ENCODE measurements around the gene TPD52L2. TPM values are rescaled to one million over a fixed set of nuclear protein-coding genes. Genes with fewer than 3 reads are reported as not detected.

Gene TPD52L2
- 48.5 TPM for polyA plus RNA-seq (2013, experiment 1 of 2)
- polyA plus RNA-seq (2013, experiment 2 of 2): 47.7 TPM

DNA sequence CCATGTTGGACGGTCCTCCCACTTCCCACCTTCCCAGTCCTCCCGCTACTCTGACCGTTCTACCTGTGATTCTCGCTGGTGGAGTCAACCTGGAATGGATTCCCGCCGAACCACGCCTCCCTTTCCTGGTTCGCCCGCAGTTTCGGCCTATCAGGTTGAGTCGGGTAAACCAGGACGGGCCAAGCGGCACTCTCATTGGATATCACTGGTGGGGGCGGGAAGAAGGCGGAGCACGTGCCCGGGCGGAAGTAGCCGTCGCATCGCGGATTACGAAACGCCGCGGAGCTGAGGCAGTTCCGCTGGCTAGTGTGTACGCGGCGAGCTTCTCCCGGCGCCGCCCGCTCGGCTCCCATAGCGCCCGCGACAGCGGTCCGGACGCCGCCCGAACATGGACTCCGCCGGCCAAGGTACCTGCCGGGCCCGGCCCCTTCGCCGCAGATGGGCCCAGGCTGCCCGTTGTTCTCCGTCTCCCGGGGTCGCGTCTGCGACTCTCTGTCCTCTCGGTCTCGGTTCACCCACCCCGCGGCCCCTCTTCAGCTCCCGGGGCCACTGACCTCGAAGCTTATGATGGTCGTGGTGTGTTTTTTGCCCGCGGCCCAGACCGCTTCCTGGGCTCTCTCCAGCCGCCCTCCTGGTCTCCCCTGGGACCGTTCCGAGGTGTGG is at the start of gene TPD52L2:
TSS of gene TPD52L2 (plus strand) at position 293 of the 663 bp plus-strand sequence. CDS start at position 389, 96 bp downstream.
- Histone ChIP-seq H3K27ac (replicated peaks; ENCODE audit: low read length) (peak within 1 kb of the TSS; percentile 81), H3K79me1 (ENCODE audit: low read depth, low read length) (peaks cover 17% of the 10 kb centered on the region)

DNA sequence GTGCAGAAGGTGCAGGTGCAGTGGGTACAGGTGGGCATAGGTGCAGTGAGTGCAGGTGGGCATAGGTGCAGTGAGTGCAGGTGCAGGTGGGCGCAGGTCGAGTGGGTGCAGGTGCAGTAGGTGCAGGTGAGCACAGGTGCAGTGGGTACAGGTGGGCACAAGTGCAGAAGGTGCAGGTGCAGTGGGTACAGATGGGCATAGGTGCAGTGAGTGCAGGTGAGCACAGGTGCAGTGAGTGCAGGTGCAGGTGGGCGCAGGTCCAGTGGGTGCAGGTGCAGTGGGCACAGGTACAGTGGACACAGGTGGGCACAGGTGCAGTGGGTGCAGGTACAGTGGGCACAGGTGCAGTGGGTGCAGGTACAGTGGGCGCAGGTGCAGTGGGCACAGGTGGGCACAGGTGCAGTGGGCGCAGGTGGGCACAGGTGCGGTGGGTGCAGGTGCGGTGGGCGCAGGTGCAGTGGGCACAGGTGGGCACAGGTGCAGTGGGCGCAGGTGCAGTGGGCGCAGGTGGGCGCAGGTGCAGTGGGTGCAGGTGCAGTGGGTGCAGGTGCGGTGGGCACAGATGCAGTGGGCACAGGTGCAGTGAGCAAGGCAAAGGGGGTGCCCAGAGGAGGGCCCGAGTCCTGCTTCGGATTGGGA is 49.3 kb upstream of the TPD52L2 start:
- peaks cover 0 to 8% of the 10 kb centered on the region in 2 donors for H3K36me3 ChIP-seq (replicated peaks in 1 of 2; ENCODE audit: control insufficient read depth in 2 of 2, insufficient read depth in 2 of 2, low read length in 2 of 2)
- no peak overlapping the region for H4K91ac ChIP-seq (ENCODE audit: low read depth, low read length, poor library complexity)
- peaks cover 0 to 3% of the 10 kb centered on the region in 2 donors for H3K9me3 ChIP-seq (replicated peaks in 1 of 2; ENCODE audit: control insufficient read depth in 2 of 2, insufficient read depth in 1 of 2, low read depth in 1 of 2, low read length in 2 of 2)
- H3K27ac ChIP-seq (replicated peaks; ENCODE audit: low read length): no peak overlapping the region
- H3K14ac ChIP-seq (ENCODE audit: low read length): peak overlapping the region; percentile 82
- no CpG with 5 or more reads among the region's 14 CpGs for WGBS, 2 donors (ENCODE audit: extremely low coverage in 2 of 2, insufficient read length in 2 of 2, insufficient replicate concordance in 1 of 2)
- H3K4me3 ChIP-seq (ENCODE audit: low read length in 2 of 2): peak overlapping the region in 1 of 2 donors; percentile 73
- no peak overlapping the region for H3K4me2 ChIP-seq (ENCODE audit: insufficient read depth, low read length, poor library complexity, severe bottlenecking)
- H2BK12ac ChIP-seq (ENCODE audit: low read length): peak overlapping the region; percentile 30
- no peak overlapping the region for H3K9ac ChIP-seq (ENCODE audit: low read depth, low read length, poor library complexity)
- peak overlapping the region; percentile 96 for H4K8ac ChIP-seq (ENCODE audit: low read depth, low read length)
- no peak overlapping the region for H2AFZ ChIP-seq (ENCODE audit: low read length)
- H2AK5ac ChIP-seq (ENCODE audit: low read depth, low read length): no peak overlapping the region
- H3K23ac ChIP-seq (ENCODE audit: low read depth, low read length, poor library complexity): peak overlapping the region; percentile 37
- H2BK120ac ChIP-seq (ENCODE audit: low read depth, low read length): no peak overlapping the region
- no peaks in the 10 kb centered on the region for H3K27me3 ChIP-seq (ENCODE audit: control insufficient read depth in 3 of 3, insufficient read depth in 3 of 3, low read depth in 1 of 3, low read length in 3 of 3)
- DNase-seq (ENCODE audit: low spot score): no peak
- H3K4ac ChIP-seq (ENCODE audit: low read length): peak overlapping the region; percentile 76
- peaks cover 0 to 4% of the 10 kb centered on the region in 2 donors for H3K4me1 ChIP-seq (ENCODE audit: control insufficient read depth in 2 of 2, insufficient read depth in 1 of 2, low read depth in 1 of 2, low read length in 2 of 2)
- H3K18ac ChIP-seq (ENCODE audit: low read length): peak overlapping the region; percentile 64
- no peak overlapping the region for H2BK5ac ChIP-seq (ENCODE audit: low read length)
- peaks cover 12% of the 10 kb centered on the region for H3K79me1 ChIP-seq (ENCODE audit: low read depth, low read length)
- H2BK15ac ChIP-seq (ENCODE audit: low read length): no peak overlapping the region

More for the DNA sequence above, at the start of gene TPD52L2:
- Histone ChIP-seq H2BK120ac (ENCODE audit: low read depth, low read length) (no peak within 1 kb of the TSS), H3K27me3 (ENCODE audit: control insufficient read depth in 3 of 3, insufficient read depth in 3 of 3, low read depth in 1 of 3, low read length in 3 of 3) (no peaks in the 10 kb centered on the region), H3K4me3 (ENCODE audit: low read length in 2 of 2) (peak within 1 kb of the TSS; percentile 87 to 97), H2BK5ac (ENCODE audit: low read length) (peak within 1 kb of the TSS; percentile 90), H3K14ac (ENCODE audit: low read length) (peak within 1 kb of the TSS; percentile 63), H3K36me3 (replicated peaks in 1 of 2; ENCODE audit: control insufficient read depth in 2 of 2, insufficient read depth in 2 of 2, low read length in 2 of 2) (peaks cover 24 to 55% of the 10 kb centered on the region in 2 donors), H3K18ac (ENCODE audit: low read length) (peak within 1 kb of the TSS; percentile 93), H3K4me2 (ENCODE audit: insufficient read depth, low read length, poor library complexity, severe bottlenecking) (peak within 1 kb of the TSS; percentile 98), H4K8ac (ENCODE audit: low read depth, low read length) (peak within 1 kb of the TSS; percentile 98), H3K4me1 (ENCODE audit: control insufficient read depth in 2 of 2, insufficient read depth in 1 of 2, low read depth in 1 of 2, low read length in 2 of 2) (peaks cover 5 to 8% of the 10 kb centered on the region in 2 donors), H2AK5ac (ENCODE audit: low read depth, low read length) (peak within 1 kb of the TSS; percentile 84), H2BK12ac (ENCODE audit: low read length) (no peak within 1 kb of the TSS), H2AFZ (ENCODE audit: low read length) (peak within 1 kb of the TSS; percentile 94), H3K9me3 (replicated peaks in 1 of 2; ENCODE audit: control insufficient read depth in 2 of 2, insufficient read depth in 1 of 2, low read depth in 1 of 2, low read length in 2 of 2) (no peaks in the 10 kb centered on the region), H3K9ac (ENCODE audit: low read depth, low read length, poor library complexity) (peak within 1 kb of the TSS; percentile 92), H4K91ac (ENCODE audit: low read depth, low read length, poor library complexity) (no peak within 1 kb of the TSS), H3K4ac (ENCODE audit: low read length) (peak within 1 kb of the TSS; percentile 2), H3K23ac (ENCODE audit: low read depth, low read length, poor library complexity) (peak within 1 kb of the TSS; percentile 99), H2BK15ac (ENCODE audit: low read length) (peak within 1 kb of the TSS; percentile 43)
- DNase-seq (ENCODE audit: low spot score): peak; percentile 96
- WGBS, 2 donors (ENCODE audit: extremely low coverage in 2 of 2, insufficient read length in 2 of 2, insufficient replicate concordance in 1 of 2): no CpG with 5 or more reads among the region's 68 CpGs

DNA sequence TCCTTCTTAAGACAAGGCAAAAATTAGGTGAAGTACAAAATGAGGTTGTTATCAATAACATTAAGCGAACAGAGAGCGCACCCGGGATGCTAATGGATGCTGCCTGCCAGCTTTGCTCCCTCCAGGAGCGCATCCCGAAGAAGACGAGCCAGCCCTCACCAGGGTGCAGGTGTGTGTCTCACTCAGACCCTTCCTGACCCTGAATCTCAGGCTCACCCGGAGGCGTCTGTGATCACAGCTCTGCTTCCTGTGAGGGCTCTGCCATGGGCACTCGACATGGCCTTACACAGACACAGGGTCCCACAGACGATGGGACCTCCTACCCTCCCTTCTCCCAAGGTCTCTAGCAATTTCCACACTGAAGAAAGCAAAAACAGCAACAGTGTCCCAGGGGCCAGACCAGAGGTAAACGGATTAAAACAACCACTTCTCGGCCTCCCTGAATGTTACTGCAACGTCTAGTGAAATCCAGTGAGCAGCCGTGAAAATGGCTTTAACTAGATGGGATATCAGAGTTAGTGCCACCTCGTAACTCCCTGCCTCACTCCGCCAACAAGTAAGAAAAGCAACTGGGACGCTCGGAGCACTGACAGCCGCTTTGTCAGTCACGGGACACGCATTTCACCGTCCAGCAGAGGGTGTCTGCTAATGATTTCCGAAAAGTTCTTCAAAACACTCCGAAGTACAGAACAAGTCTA is 45.7 kb upstream of the TPD52L2 start:
- H3K4me3 ChIP-seq (ENCODE audit: low read length in 2 of 2): no peak overlapping the region
- no peak overlapping the region for H2BK120ac ChIP-seq (ENCODE audit: low read depth, low read length)
- H3K9me3 ChIP-seq (replicated peaks in 1 of 2; ENCODE audit: control insufficient read depth in 2 of 2, insufficient read depth in 1 of 2, low read depth in 1 of 2, low read length in 2 of 2): peaks cover 0 to 1% of the 10 kb centered on the region in 2 donors
- no peak for DNase-seq (ENCODE audit: low spot score)
- no peak overlapping the region for H4K91ac ChIP-seq (ENCODE audit: low read depth, low read length, poor library complexity)
- H3K4me1 ChIP-seq (ENCODE audit: control insufficient read depth in 2 of 2, insufficient read depth in 1 of 2, low read depth in 1 of 2, low read length in 2 of 2): peaks cover 0 to 4% of the 10 kb centered on the region in 2 donors
- peaks cover 12 to 23% of the 10 kb centered on the region in 2 donors for H3K36me3 ChIP-seq (replicated peaks in 1 of 2; ENCODE audit: control insufficient read depth in 2 of 2, insufficient read depth in 2 of 2, low read length in 2 of 2)
- H3K27me3 ChIP-seq (ENCODE audit: control insufficient read depth in 3 of 3, insufficient read depth in 3 of 3, low read depth in 1 of 3, low read length in 3 of 3): no peaks in the 10 kb centered on the region
- H2BK12ac ChIP-seq (ENCODE audit: low read length): no peak overlapping the region
- H2AK5ac ChIP-seq (ENCODE audit: low read depth, low read length): no peak overlapping the region
- H3K9ac ChIP-seq (ENCODE audit: low read depth, low read length, poor library complexity): no peak overlapping the region
- no peak overlapping the region for H2AFZ ChIP-seq (ENCODE audit: low read length)
- no peak overlapping the region for H3K4ac ChIP-seq (ENCODE audit: low read length)
- no peak overlapping the region for H3K14ac ChIP-seq (ENCODE audit: low read length)
- no CpG with 5 or more reads among the region's 24 CpGs for WGBS, 2 donors (ENCODE audit: extremely low coverage in 2 of 2, insufficient read length in 2 of 2, insufficient replicate concordance in 1 of 2)
- H4K8ac ChIP-seq (ENCODE audit: low read depth, low read length): no peak overlapping the region
- no peak overlapping the region for H2BK5ac ChIP-seq (ENCODE audit: low read length)
- no peak overlapping the region for H3K4me2 ChIP-seq (ENCODE audit: insufficient read depth, low read length, poor library complexity, severe bottlenecking)
- no peak overlapping the region for H3K23ac ChIP-seq (ENCODE audit: low read depth, low read length, poor library complexity)
- peaks cover 8% of the 10 kb centered on the region for H3K79me1 ChIP-seq (ENCODE audit: low read depth, low read length)
- no peak overlapping the region for H3K27ac ChIP-seq (replicated peaks; ENCODE audit: low read length)
- H2BK15ac ChIP-seq (ENCODE audit: low read length): no peak overlapping the region
- no peak overlapping the region for H3K18ac ChIP-seq (ENCODE audit: low read length)

DNA sequence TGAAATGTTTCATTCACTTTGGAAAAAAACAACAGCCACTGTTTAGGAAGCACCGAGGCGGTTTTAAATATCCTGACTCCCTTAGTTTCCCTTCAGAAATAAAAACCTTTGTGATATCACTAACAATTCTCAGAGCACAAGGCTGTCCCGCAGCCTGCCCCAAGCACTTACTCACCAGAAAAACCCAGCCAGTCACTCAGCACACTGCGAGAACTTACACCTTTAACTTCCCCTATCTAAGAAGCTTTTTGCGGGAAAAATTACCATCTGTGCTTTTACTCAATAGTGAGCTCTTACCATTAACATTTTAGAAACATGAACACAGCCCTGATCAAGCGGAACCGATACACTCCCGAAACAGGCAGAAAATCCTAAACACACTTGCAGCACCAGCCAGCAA is 43.3 kb upstream of the TPD52L2 start:
- H4K8ac ChIP-seq (ENCODE audit: low read depth, low read length): no peak overlapping the region
- H3K23ac ChIP-seq (ENCODE audit: low read depth, low read length, poor library complexity): no peak overlapping the region
- no peak overlapping the region for H3K9ac ChIP-seq (ENCODE audit: low read depth, low read length, poor library complexity)
- peaks cover under 1% of the 10 kb centered on the region for H3K79me1 ChIP-seq (ENCODE audit: low read depth, low read length)
- no peak overlapping the region for H2AK5ac ChIP-seq (ENCODE audit: low read depth, low read length)
- H3K27me3 ChIP-seq (ENCODE audit: control insufficient read depth in 3 of 3, insufficient read depth in 3 of 3, low read depth in 1 of 3, low read length in 3 of 3): no peaks in the 10 kb centered on the region
- H3K27ac ChIP-seq (replicated peaks; ENCODE audit: low read length): no peak overlapping the region
- H4K91ac ChIP-seq (ENCODE audit: low read depth, low read length, poor library complexity): no peak overlapping the region
- H3K14ac ChIP-seq (ENCODE audit: low read length): no peak overlapping the region
- H3K36me3 ChIP-seq (replicated peaks in 1 of 2; ENCODE audit: control insufficient read depth in 2 of 2, insufficient read depth in 2 of 2, low read length in 2 of 2): peaks cover 4 to 33% of the 10 kb centered on the region in 2 donors
- no peak overlapping the region for H3K18ac ChIP-seq (ENCODE audit: low read length)
- no peak overlapping the region for H2BK120ac ChIP-seq (ENCODE audit: low read depth, low read length)
- H2BK15ac ChIP-seq (ENCODE audit: low read length): no peak overlapping the region
- H3K4ac ChIP-seq (ENCODE audit: low read length): no peak overlapping the region
- WGBS, 2 donors (ENCODE audit: extremely low coverage in 2 of 2, insufficient read length in 2 of 2, insufficient replicate concordance in 1 of 2): no CpG with 5 or more reads among the region's 8 CpGs
- no peak overlapping the region for H3K4me3 ChIP-seq (ENCODE audit: low read length in 2 of 2)
- no peaks in the 10 kb centered on the region for H3K4me1 ChIP-seq (ENCODE audit: control insufficient read depth in 2 of 2, insufficient read depth in 1 of 2, low read depth in 1 of 2, low read length in 2 of 2)
- H3K4me2 ChIP-seq (ENCODE audit: insufficient read depth, low read length, poor library complexity, severe bottlenecking): no peak overlapping the region
- H2BK5ac ChIP-seq (ENCODE audit: low read length): no peak overlapping the region
- H2AFZ ChIP-seq (ENCODE audit: low read length): no peak overlapping the region
- DNase-seq (ENCODE audit: low spot score): no peak
- H2BK12ac ChIP-seq (ENCODE audit: low read length): no peak overlapping the region
- H3K9me3 ChIP-seq (replicated peaks in 1 of 2; ENCODE audit: control insufficient read depth in 2 of 2, insufficient read depth in 1 of 2, low read depth in 1 of 2, low read length in 2 of 2): no peaks in the 10 kb centered on the region
